Suprapubic skin (tissue), 4 donors: ENCODE measurements around the gene SLC2A13. TPM values are rescaled to one million over a fixed set of nuclear protein-coding genes. Genes with fewer than 3 reads are reported as not detected.
"Not testable (repeated sequence)": the region's sequence is repeated elsewhere in the genome, so short reads cannot be mapped to it uniquely, and the experiment has no call there.

Source experiments
- DNase-seq, 2 donors: peaks; one replicate each; pipeline ENCODE4 v3.0.0-alpha.2; 2019; ENCODE audit warnings: low spot score in 2 of 2
- H3K27ac ChIP-seq: fragments of 200-600 bp; sonication (generic); one replicate; pipeline ENCODE4 v1.5.1; 2019
- H3K27me3 ChIP-seq: fragments of 200-600 bp; sonication (generic); one replicate; pipeline ENCODE4 v1.5.1; 2019
- H3K36me3 ChIP-seq: fragments of 200-600 bp; sonication (generic); one replicate; pipeline ENCODE4 v1.5.1; 2019
- H3K4me1 ChIP-seq: fragments of 200-600 bp; sonication (generic); one replicate; pipeline ENCODE4 v1.5.1; 2019
- H3K4me3 ChIP-seq: fragments of 200-600 bp; sonication (generic); one replicate; pipeline ENCODE4 v1.5.1; 2019; ENCODE audit warnings: mild to moderate bottlenecking
- H3K9me3 ChIP-seq: fragments of 200-600 bp; sonication (generic); one replicate; pipeline ENCODE4 v1.5.1; 2019
- CTCF ChIP-seq, 2 donors: fragments of 200-600 bp in 1 of 2; fragments of 450-650 bp in 1 of 2; sonication (generic) in 1 of 2; IDR thresholded peaks; one replicate each; pipeline ENCODE4 v1.5.1; 2016 to 2019; ENCODE audit warnings: antibody characterized with exemption in 2 of 2, mild to moderate bottlenecking in 1 of 2, moderate library complexity in 1 of 2
- EP300 ChIP-seq: sonication (generic); formaldehyde crosslinking; IDR thresholded peaks from one replicate; pipeline ENCODE4 v1.6.1; 2017; ENCODE audit warnings: antibody characterized with exemption
- POLR2A ChIP-seq, 2 donors: fragments of 450-650 bp; IDR thresholded peaks; one replicate each; pipeline ENCODE4 v1.6.1; 2017; ENCODE audit warnings: antibody characterized with exemption in 2 of 2, mild to moderate bottlenecking in 2 of 2, moderate library complexity in 2 of 2
- POLR2AphosphoS5 ChIP-seq, 3 donors: sonication (generic); formaldehyde crosslinking; IDR thresholded peaks; one replicate each; pipeline ENCODE4 v1.6.1; 2017; ENCODE audit warnings: antibody characterized with exemption in 3 of 3
- WGBS: methylation state at CpG from one replicate; pipeline ENCODE4 v1.1.5; 2018; 5-methylcytosine and 5-hydroxymethylcytosine counted together
- total RNA-seq, 4 donors: library from RNA; depleted of rRNA; stranded (reverse); fragments of >200 nt; gene quantifications; one replicate each; pipeline ENCODE4 v1.1.0, GENCODE V29; 2016

Gene SLC2A13
- total RNA-seq, 4 donors from 2014 or later, result 10.4 to 14.1 (median 13.4) TPM

- H3K27ac ChIP-seq, result peak overlapping the region; percentile 2
These were observed 50.7 kb downstream of the SLC2A13 start for GRCh38 chr12:40055228-40055579.

GRCh38 chr12:40054555-40055227 lies 51.2 kb downstream of the SLC2A13 start:
- no peak for TF ChIP-seq CTCF (IDR thresholded peaks at IDR 0.05)
- TF ChIP-seq POLR2A (IDR thresholded peaks at IDR 0.05), result no peak
- TF ChIP-seq EP300, result no peak
- TF ChIP-seq POLR2AphosphoS5 (IDR thresholded peaks at IDR 0.05), result no peak
- Histone ChIP-seq H3K4me1 (peaks cover 11% of the 10 kb centered on the region), H3K27ac (peak overlapping the region; percentile 2), H3K9me3 (no peaks in the 10 kb centered on the region), H3K27me3 (no peaks in the 10 kb centered on the region), H3K36me3 (no peaks in the 10 kb centered on the region), H3K4me3 (no peak overlapping the region)
- 31% methylated on average over 6 of the region's 6 CpGs for WGBS
- DNase-seq, result no peak

More at GRCh38 chr12:40055228-40055579, 50.7 kb downstream of the SLC2A13 start:
- H3K4me3 ChIP-seq, result no peak overlapping the region
- WGBS, result 80% methylated on average over 3 of the region's 3 CpGs
- no peak for DNase-seq
- H3K27me3 ChIP-seq, result no peaks in the 10 kb centered on the region
- no peaks in the 10 kb centered on the region for H3K36me3 ChIP-seq
- no peak for TF ChIP-seq POLR2A (IDR thresholded peaks at IDR 0.05)
- no peak for TF ChIP-seq EP300
- no peak for TF ChIP-seq CTCF (IDR thresholded peaks at IDR 0.05)
- TF ChIP-seq POLR2AphosphoS5 (IDR thresholded peaks at IDR 0.05), result no peak
- H3K9me3 ChIP-seq, result no peaks in the 10 kb centered on the region
- H3K4me1 ChIP-seq, result peaks cover 11% of the 10 kb centered on the region

- Histone ChIP-seq H3K27me3 (no peaks in the 10 kb centered on the region), H3K36me3 (no peaks in the 10 kb centered on the region), H3K27ac (no peak overlapping the region), H3K4me1 (no peaks in the 10 kb centered on the region), H3K4me3 (no peak overlapping the region), H3K9me3 (no peaks in the 10 kb centered on the region)
- 91% methylated on average over 1 of the region's 1 CpG for WGBS
- no peak for TF ChIP-seq CTCF (IDR thresholded peaks at IDR 0.05)
- no peak for TF ChIP-seq EP300
- TF ChIP-seq POLR2AphosphoS5 (IDR thresholded peaks at IDR 0.05), result no peak
- TF ChIP-seq POLR2A (IDR thresholded peaks at IDR 0.05), result no peak
- no peak for DNase-seq
These were observed 56.6 kb downstream of the SLC2A13 start for GRCh38 chr12:40049268-40049667.

GRCh38 chr12:40047002-40047401 lies 58.9 kb downstream of the SLC2A13 start:
- not testable (repeated sequence) for DNase-seq, H3K9me3 ChIP-seq, H3K4me3 ChIP-seq, H3K27ac ChIP-seq, H3K4me1 ChIP-seq, H3K36me3 ChIP-seq, H3K27me3 ChIP-seq
- 90% methylated on average over 3 of the region's 3 CpGs for WGBS

GRCh38 chr12:40045656-40046055 lies 60.2 kb downstream of the SLC2A13 start:
- no peak for DNase-seq
- TF ChIP-seq CTCF (IDR thresholded peaks at IDR 0.05) (no peak), EP300 (no peak), POLR2AphosphoS5 (IDR thresholded peaks at IDR 0.05) (no peak), POLR2A (IDR thresholded peaks at IDR 0.05) (no peak)
- WGBS, result 84% methylated on average over 2 of the region's 2 CpGs
- Histone ChIP-seq H3K36me3 (no peaks in the 10 kb centered on the region), H3K27ac (no peak overlapping the region), H3K4me1 (no peaks in the 10 kb centered on the region), H3K4me3 (no peak overlapping the region), H3K9me3 (no peaks in the 10 kb centered on the region), H3K27me3 (no peaks in the 10 kb centered on the region)

- Histone ChIP-seq H3K27me3 (no peaks in the 10 kb centered on the region), H3K4me1 (no peaks in the 10 kb centered on the region), H3K9me3 (no peaks in the 10 kb centered on the region), H3K36me3 (no peaks in the 10 kb centered on the region), H3K27ac (no peak overlapping the region), H3K4me3 (no peak overlapping the region)
- TF ChIP-seq EP300 (no peak), POLR2A (IDR thresholded peaks at IDR 0.05) (no peak), POLR2AphosphoS5 (IDR thresholded peaks at IDR 0.05) (no peak), CTCF (IDR thresholded peaks at IDR 0.05) (no peak)
- DNase-seq, result no peak
These were observed 61.5 kb downstream of the SLC2A13 start for GRCh38 chr12:40044396-40044795.
